OCI-LY7 (cell line): ENCODE data around the gene KRT86. TPM values are rescaled to one million over a fixed set of nuclear protein-coding genes. Genes with fewer than 3 reads are reported as not detected.

Experiments used
- BruUV-seq: library from RNA; stranded (reverse); fragments of 400-500 nt; replicated peaks from 2 replicates; lab custom pipeline; 2021; lab: Mats Ljungman, UMichigan
- CTCF ChIA-PET: fragments of 300-600 bp; sonication (Branson Sonifier 250); formaldehyde crosslinking; loops from one replicate; lab custom pipeline; 2022; ENCODE audit warnings: antibody characterized with exemption; ENCODE audit not compliant: unreplicated experiment; lab: Charles Lee
- POLR2A ChIA-PET: fragments of 300-600 bp; sonication (Branson Sonifier 250); formaldehyde crosslinking; loops from one replicate; lab custom pipeline; 2022; ENCODE audit warnings: antibody characterized with exemption; lab: Charles Lee
- DNase-seq: peaks from one replicate; pipeline ENCODE4 v3.0.0-alpha.2; 2015; ENCODE audit warnings: low spot score
- H2AFZ ChIP-seq: fragments of 200-600 bp; sonication (generic), shearing (Covaris generic); 2 replicates; pipeline ENCODE4 v1.6.1; 2014; ENCODE audit warnings: mild to moderate bottlenecking, antibody characterized with exemption, low read length, moderate library complexity
- H3K27ac ChIP-seq: fragments of 200-600 bp; sonication (generic); 2 replicates; pipeline ENCODE4 v1.5.1; 2014; ENCODE audit warnings: mixed run types, low read depth, mild to moderate bottlenecking, moderate library complexity, low read length, inconsistent platforms; ENCODE audit not compliant: poor library complexity, severe bottlenecking
- H3K36me3 ChIP-seq: fragments of 200-600 bp; sonication (generic); 2 replicates; pipeline ENCODE4 v1.6.1; 2014; ENCODE audit warnings: mild to moderate bottlenecking, antibody characterized with exemption, low read length, moderate library complexity, mixed read lengths; ENCODE audit not compliant: insufficient read depth
- H3K4me1 ChIP-seq: fragments of 200-600 bp; sonication (generic); 2 replicates; pipeline ENCODE4 v1.5.1; 2014; ENCODE audit warnings: mild to moderate bottlenecking, low read length; ENCODE audit not compliant: insufficient read depth, poor library complexity, severe bottlenecking
- H3K4me2 ChIP-seq: fragments of 200-600 bp; sonication (generic); 2 replicates; pipeline ENCODE4 v1.6.1; 2014; ENCODE audit warnings: mild to moderate bottlenecking, low read length
- H3K4me3 ChIP-seq: fragments of 200-600 bp; sonication (generic); 2 replicates; pipeline ENCODE4 v1.5.1; 2014; ENCODE audit warnings: mild to moderate bottlenecking, low read depth, low read length; ENCODE audit not compliant: poor library complexity, severe bottlenecking
- H3K79me2 ChIP-seq: fragments of 200-600 bp; sonication (generic); 2 replicates; pipeline ENCODE4 v1.6.1; 2016; ENCODE audit warnings: low read depth, mild to moderate bottlenecking, low read length, moderate library complexity, mixed read lengths; ENCODE audit not compliant: insufficient read depth
- H3K9me2 ChIP-seq: fragments of 200-600 bp; sonication (generic); 2 replicates; pipeline ENCODE4 v1.6.1; 2016; ENCODE audit warnings: mild to moderate bottlenecking, low read length, mixed read lengths; ENCODE audit not compliant: insufficient read depth
- H3K9me3 ChIP-seq: fragments of 200-600 bp; sonication (generic); 2 replicates; pipeline ENCODE4 v1.6.1; 2014; ENCODE audit warnings: mild to moderate bottlenecking, mixed run types, low read length, mixed read lengths
- H4K20me1 ChIP-seq: fragments of 200-600 bp; sonication (generic); 2 replicates; pipeline ENCODE4 v1.6.1; 2014; ENCODE audit warnings: mild to moderate bottlenecking, antibody characterized with exemption, low read length, moderate library complexity, mixed read lengths; ENCODE audit not compliant: insufficient read depth
- EZH2phosphoT487 ChIP-seq: fragments of 200-600 bp; sonication (generic); IDR thresholded peaks from 2 replicates; pipeline ENCODE4 v1.6.1; 2018; ENCODE audit warnings: low read depth, borderline replicate concordance, mild to moderate bottlenecking, mixed run types, antibody characterized with exemption, low read length, moderate library complexity, mixed read lengths
- intact Hi-C: fragments of 100-400 bp; cut with micrococcal nuclease; formaldehyde crosslinking; loops from one replicate; pipeline ENCODE4 v1.10.0; 2022; ENCODE audit not compliant: unreplicated experiment
- total RNA-seq, 2 experiments: library from RNA; depleted of rRNA in 1 of 2; stranded (reverse); fragments of >200 nt in 1 of 2; shearing (Covaris generic) in 1 of 2; gene quantifications; 2 replicates each; pipeline ENCODE4 v1.2.3, GENCODE V29; 2014 to 2022
- TF ChIP-seq, protein P1 (sequence below): fragments of 200-600 bp; sonication (generic); conservative IDR thresholded peaks from 2 replicates; pipeline ENCODE4 v1.5.1; 2014; ENCODE audit warnings: mild to moderate bottlenecking, antibody characterized with exemption, low read length, moderate library complexity, mixed read lengths

The KRT86 gene
- total RNA-seq, 2 experiments from 2014 or later: not detected

DNA sequence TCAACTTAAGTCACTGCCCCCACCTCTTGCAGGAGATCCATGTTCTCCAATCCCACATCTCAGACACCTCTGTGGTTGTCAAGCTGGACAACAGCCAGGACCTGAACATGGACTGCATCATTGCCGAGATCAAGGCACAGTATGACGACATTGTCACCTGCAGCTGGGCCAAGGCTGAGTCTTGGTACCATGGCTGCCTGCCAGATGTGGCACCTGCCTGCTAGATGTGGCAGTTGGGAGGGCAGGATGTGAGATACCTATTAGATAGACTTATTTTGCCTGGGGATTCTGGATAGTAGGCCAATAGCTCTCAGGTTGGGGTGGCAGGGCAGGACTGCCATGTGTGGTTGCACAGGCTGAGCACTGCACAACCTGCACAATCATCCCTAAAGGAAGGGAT, 7.9 kb upstream of the KRT86 start:
- intact Hi-C loops: no loop called here
- no peak overlapping the region for H3K4me2 ChIP-seq
- no TSS peak for BruUV-seq
- CTCF ChIA-PET: no interaction called here
- no peaks in the 10 kb centered on the region for H3K79me2 ChIP-seq
- POLR2A ChIA-PET: interaction anchor here (0.7 kb wide), 1 partner anchor 9 kb away, joined by 3 read pairs; no protein-coding TSS in a partner anchor
- H3K27ac ChIP-seq: no peak overlapping the region
- no peaks in the 10 kb centered on the region for H3K36me3 ChIP-seq
- H3K4me3 ChIP-seq: no peak overlapping the region
- H3K9me3 ChIP-seq: no peaks in the 10 kb centered on the region
- no peaks in the 10 kb centered on the region for H3K4me1 ChIP-seq
- no peaks in the 10 kb centered on the region for H3K9me2 ChIP-seq
- no peak overlapping the region for H2AFZ ChIP-seq
- DNase-seq: no peak
- no peak for TF ChIP-seq EZH2phosphoT487
- TF ChIP-seq, protein P1, sequence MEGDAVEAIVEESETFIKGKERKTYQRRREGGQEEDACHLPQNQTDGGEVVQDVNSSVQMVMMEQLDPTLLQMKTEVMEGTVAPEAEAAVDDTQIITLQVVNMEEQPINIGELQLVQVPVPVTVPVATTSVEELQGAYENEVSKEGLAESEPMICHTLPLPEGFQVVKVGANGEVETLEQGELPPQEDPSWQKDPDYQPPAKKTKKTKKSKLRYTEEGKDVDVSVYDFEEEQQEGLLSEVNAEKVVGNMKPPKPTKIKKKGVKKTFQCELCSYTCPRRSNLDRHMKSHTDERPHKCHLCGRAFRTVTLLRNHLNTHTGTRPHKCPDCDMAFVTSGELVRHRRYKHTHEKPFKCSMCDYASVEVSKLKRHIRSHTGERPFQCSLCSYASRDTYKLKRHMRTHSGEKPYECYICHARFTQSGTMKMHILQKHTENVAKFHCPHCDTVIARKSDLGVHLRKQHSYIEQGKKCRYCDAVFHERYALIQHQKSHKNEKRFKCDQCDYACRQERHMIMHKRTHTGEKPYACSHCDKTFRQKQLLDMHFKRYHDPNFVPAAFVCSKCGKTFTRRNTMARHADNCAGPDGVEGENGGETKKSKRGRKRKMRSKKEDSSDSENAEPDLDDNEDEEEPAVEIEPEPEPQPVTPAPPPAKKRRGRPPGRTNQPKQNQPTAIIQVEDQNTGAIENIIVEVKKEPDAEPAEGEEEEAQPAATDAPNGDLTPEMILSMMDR: no peak
- no peaks in the 10 kb centered on the region for H4K20me1 ChIP-seq

DNA sequence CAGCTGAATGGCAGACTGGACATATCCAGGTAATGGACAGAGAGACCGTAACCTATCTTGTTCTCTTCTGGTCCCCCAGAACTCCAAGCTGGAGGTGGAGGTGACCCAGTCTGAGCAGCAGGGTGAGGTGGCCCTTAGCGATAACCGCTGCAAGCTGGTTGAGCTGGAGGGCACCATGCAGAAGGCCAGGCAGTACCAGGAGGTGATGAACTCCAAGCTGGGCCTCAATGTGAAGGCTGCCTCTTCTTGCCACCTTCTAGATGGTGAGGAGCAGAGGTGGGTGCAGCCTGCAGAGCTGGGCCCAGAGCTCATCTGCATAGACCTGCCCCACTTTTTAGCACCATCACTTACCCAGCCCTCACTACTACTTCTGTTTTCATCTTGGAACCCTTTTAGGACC, 7.2 kb upstream of the KRT86 start:
- Histone ChIP-seq H3K4me3 (no peak overlapping the region), H3K4me2 (no peak overlapping the region), H3K9me2 (no peaks in the 10 kb centered on the region), H2AFZ (no peak overlapping the region), H3K4me1 (no peaks in the 10 kb centered on the region), H4K20me1 (no peaks in the 10 kb centered on the region), H3K9me3 (no peaks in the 10 kb centered on the region), H3K36me3 (no peaks in the 10 kb centered on the region), H3K79me2 (no peaks in the 10 kb centered on the region), H3K27ac (no peak overlapping the region)
- intact Hi-C loops: no loop called here
- DNase-seq: no peak
- POLR2A ChIA-PET: no interaction called here
- CTCF ChIA-PET: no interaction called here
- TF ChIP-seq, protein P1: no peak
- no peak for TF ChIP-seq EZH2phosphoT487
- BruUV-seq: no TSS peak

DNA sequence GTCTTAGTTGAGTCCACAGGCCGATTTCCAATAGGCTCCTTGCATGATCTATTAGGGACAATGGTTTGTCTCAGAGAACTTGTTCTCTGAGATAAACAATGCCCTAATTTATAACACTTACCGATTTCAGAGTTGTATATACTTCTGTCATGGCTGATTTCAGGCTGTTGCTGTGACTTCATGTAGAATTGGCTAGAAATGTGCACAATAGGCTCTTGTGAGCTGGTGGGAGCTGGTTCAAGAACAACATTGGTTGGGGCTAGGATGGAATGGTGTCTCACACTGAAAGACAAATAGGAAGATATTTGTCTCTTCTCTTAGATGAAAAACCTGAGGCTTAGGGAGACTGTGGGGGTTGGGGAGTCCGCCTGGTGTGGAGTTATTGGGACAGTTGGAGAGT, 6.7 kb upstream of the KRT86 start:
- H3K4me1 ChIP-seq: no peaks in the 10 kb centered on the region

More for the DNA sequence above, 6.7 kb upstream of the KRT86 start:
- ChIA-PET CTCF (no interaction called here), POLR2A (no interaction called here)
- H3K4me3 ChIP-seq: no peak overlapping the region
- H3K27ac ChIP-seq: no peak overlapping the region
- H3K9me2 ChIP-seq: no peaks in the 10 kb centered on the region
- no peak for TF ChIP-seq EZH2phosphoT487
- TF ChIP-seq, protein P1: no peak
- H3K79me2 ChIP-seq: no peaks in the 10 kb centered on the region
- intact Hi-C loops: no loop called here
- H2AFZ ChIP-seq: no peak overlapping the region
- H3K36me3 ChIP-seq: no peaks in the 10 kb centered on the region
- no TSS peak for BruUV-seq
- no peaks in the 10 kb centered on the region for H4K20me1 ChIP-seq
- no peak for DNase-seq
- H3K4me2 ChIP-seq: no peak overlapping the region
- no peaks in the 10 kb centered on the region for H3K9me3 ChIP-seq
